Skin epidermis (tissue), 12 donors: Measurements from ENCODE around the gene PTGER1.
A peak's percentile ranks its signal among the peaks of the same experiment; 100 is the strongest.
"Not testable (repeated sequence)": the region's sequence is repeated elsewhere in the genome, so short reads cannot be mapped to it uniquely, and the experiment has no call there.

Experiments used
- H3K27ac ChIP-seq, 21 experiments: fragments of 200-600 bp; sonication (generic) in 11 of 21; one replicate each; pipeline ENCODE4 v1.5.0; 2020; ENCODE audit warnings: mild to moderate bottlenecking in 3 of 21, inconsistent platforms in 2 of 21, moderate library complexity in 2 of 21
- H3K4me3 ChIP-seq, 7 experiments: fragments of 200-600 bp; sonication (generic) in 2 of 7; one replicate each; pipeline ENCODE4 v1.5.0; 2020; ENCODE audit warnings: inconsistent platforms in 2 of 7, mild to moderate bottlenecking in 2 of 7, moderate library complexity in 1 of 7

Gene PTGER1

GRCh38 chr19:14477418-14478112 is 2.4 kb upstream of the PTGER1 start:
- H3K4me3 ChIP-seq, result no peak overlapping the region
- H3K27ac ChIP-seq, result peak overlapping the region in 2 of 21 experiments; percentile 8 to 40

GRCh38 chr19:14476673-14477401 is 1.7 kb upstream of the PTGER1 start:
- Histone ChIP-seq H3K4me3 (no peak overlapping the region), H3K27ac (peak overlapping the region in 2 of 21 experiments; percentile 8 to 40)

- H3K27ac ChIP-seq, result no peak overlapping the region
- no peak overlapping the region for H3K4me3 ChIP-seq
Measured at GRCh38 chr19:14476327-14476672, 1.1 kb upstream of the PTGER1 start.

GRCh38 chr19:14474827-14475226 is 327 bp downstream of the PTGER1 start:
- Histone ChIP-seq H3K4me3 (no peak overlapping the region), H3K27ac (no peak overlapping the region)

GRCh38 chr19:14473978-14474578 is 1.1 kb downstream of the PTGER1 start:
- Histone ChIP-seq H3K27ac (no peak overlapping the region), H3K4me3 (no peak overlapping the region)

GRCh38 chr19:14473073-14473977 is 1.8 kb downstream of the PTGER1 start:
- Histone ChIP-seq H3K27ac (no peak overlapping the region), H3K4me3 (no peak overlapping the region)

- peak overlapping the region in 3 of 7 experiments; percentile 3 to 24 (median 12) for H3K4me3 ChIP-seq
- no peak overlapping the region for H3K27ac ChIP-seq
Measured at GRCh38 chr19:14472202-14472938, 2.8 kb downstream of the PTGER1 start.

- Histone ChIP-seq H3K4me3 (peak overlapping the region in 2 of 7 experiments; percentile 3 to 24), H3K27ac (no peak overlapping the region)
Measured at GRCh38 chr19:14471436-14472187, 3.5 kb downstream of the PTGER1 start.

- Histone ChIP-seq H3K27ac (no peak overlapping the region), H3K4me3 (no peak overlapping the region)
Measured at GRCh38 chr19:14470031-14470876, 4.9 kb downstream of the PTGER1 start.

- no peak overlapping the region for H3K27ac ChIP-seq
- no peak overlapping the region for H3K4me3 ChIP-seq
Measured at GRCh38 chr19:14467816-14468215, 7.3 kb downstream of the PTGER1 start.

- H3K4me3 ChIP-seq, result no peak overlapping the region
Measured at GRCh38 chr19:14467391-14467790, 7.8 kb downstream of the PTGER1 start.

GRCh38 chr19:14463747-14464146 is 11.4 kb downstream of the PTGER1 start:
- H3K27ac ChIP-seq, result no peak overlapping the region

More at GRCh38 chr19:14467391-14467790, 7.8 kb downstream of the PTGER1 start:
- H3K27ac ChIP-seq, result no peak overlapping the region

GRCh38 chr19:14462401-14462800 is 12.8 kb downstream of the PTGER1 start:
- H3K27ac ChIP-seq, H3K4me3 ChIP-seq: not testable (repeated sequence)

More at GRCh38 chr19:14463747-14464146, 11.4 kb downstream of the PTGER1 start:
- no peak overlapping the region for H3K4me3 ChIP-seq

- Histone ChIP-seq H3K4me3 (no peak overlapping the region), H3K27ac (no peak overlapping the region)
Measured at GRCh38 chr19:14460935-14461334, 14.2 kb downstream of the PTGER1 start.

- Histone ChIP-seq H3K27ac (no peak overlapping the region), H3K4me3 (no peak overlapping the region)
Measured at GRCh38 chr19:14459703-14460102, 15.5 kb downstream of the PTGER1 start.

- not testable (repeated sequence) for H3K4me3 ChIP-seq, H3K27ac ChIP-seq
Measured at GRCh38 chr19:14452303-14452702, 22.9 kb downstream of the PTGER1 start.

GRCh38 chr19:14450876-14451275 is 24.3 kb downstream of the PTGER1 start:
- no peak overlapping the region for H3K4me3 ChIP-seq
- no peak overlapping the region for H3K27ac ChIP-seq
